Mucosa of gallbladder (tissue), 1 donor: ENCODE data around the gene PCDHGB5. TPM values are rescaled to one million over a fixed set of nuclear protein-coding genes. Genes with fewer than 3 reads are reported as not detected.
"Not testable (repeated sequence)": the region's sequence is repeated elsewhere in the genome, so short reads cannot be mapped to it uniquely, and the experiment has no call there.

ENCODE experiments used
- DNase-seq: peaks from one replicate; pipeline ENCODE4 v3.0.0-alpha.2; 2020; ENCODE audit warnings: low spot score
- total RNA-seq: library from RNA; stranded (reverse); gene quantifications from one replicate; pipeline ENCODE4 v1.2.1, GENCODE V29; 2021
- donor health status: DM: no; HTN: no; CAD: no.

PCDHGB5 gene
- total RNA-seq, 1 donor from 2014 or later = 12.4 TPM

DNA sequence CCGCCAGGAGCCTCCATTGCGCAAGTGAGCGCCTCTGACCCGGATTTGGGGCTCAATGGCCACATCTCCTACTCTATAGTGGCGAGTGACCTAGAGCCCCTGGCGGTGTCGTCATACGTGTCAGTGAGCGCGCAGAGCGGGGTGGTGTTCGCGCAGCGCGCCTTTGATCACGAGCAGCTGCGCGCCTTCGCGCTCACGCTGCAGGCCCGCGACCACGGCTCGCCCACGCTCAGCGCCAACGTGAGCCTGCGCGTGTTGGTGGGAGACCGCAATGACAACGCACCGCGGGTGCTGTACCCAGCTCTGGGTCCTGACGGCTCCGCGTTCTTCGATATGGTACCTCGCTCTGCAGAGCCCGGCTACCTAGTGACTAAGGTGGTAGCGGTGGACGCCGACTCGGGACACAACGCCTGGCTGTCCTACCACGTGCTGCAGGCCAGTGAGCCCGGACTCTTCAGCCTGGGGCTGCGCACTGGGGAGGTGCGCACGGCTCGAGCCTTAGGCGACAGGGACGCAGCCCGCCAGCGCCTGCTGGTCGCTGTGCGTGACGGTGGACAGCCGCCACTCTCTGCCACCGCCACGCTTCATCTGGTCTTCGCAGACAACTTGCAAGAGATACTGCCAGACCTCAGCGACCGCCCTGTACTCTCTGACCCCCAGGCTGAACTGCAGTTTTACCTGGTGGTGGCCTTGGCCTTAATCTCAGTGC lies 12.0 kb downstream of the PCDHGB5 start:
- DNase-seq = no peak

GRCh38 chr5:141411575-141411974 lies 13.8 kb downstream of the PCDHGB5 start:
- DNase-seq = no peak

GRCh38 chr5:141412854-141413539 lies 15.2 kb downstream of the PCDHGB5 start, which contains the start of gene PCDHGA10:
Gene PCDHGA10, plus strand, starts transcription at chr5:141412987. Its CDS starts 189 bp downstream, at chr5:141413176.
- DNase-seq = peak; percentile 44

DNA sequence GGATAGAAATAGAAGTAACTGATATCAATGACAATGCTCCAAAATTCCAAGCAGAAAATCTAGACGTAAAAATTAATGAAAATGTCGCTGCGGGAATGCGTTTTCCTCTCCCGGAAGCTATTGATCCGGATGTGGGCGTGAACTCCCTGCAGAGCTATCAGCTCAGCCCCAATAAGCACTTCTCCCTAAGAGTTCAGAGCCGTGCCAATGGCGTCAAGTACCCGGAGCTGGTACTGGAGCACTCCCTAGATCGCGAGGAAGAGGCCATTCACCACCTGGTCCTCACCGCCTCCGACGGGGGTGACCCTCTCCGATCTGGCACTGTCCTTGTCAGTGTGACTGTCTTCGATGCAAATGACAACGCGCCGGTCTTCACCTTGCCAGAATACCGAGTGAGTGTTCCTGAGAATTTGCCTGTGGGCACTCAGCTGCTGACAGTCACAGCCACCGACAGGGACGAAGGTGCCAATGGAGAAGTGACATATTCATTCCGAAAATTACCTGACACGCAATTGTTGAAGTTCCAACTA lies 15.9 kb downstream of the PCDHGB5 start:
- DNase-seq = no peak

DNA sequence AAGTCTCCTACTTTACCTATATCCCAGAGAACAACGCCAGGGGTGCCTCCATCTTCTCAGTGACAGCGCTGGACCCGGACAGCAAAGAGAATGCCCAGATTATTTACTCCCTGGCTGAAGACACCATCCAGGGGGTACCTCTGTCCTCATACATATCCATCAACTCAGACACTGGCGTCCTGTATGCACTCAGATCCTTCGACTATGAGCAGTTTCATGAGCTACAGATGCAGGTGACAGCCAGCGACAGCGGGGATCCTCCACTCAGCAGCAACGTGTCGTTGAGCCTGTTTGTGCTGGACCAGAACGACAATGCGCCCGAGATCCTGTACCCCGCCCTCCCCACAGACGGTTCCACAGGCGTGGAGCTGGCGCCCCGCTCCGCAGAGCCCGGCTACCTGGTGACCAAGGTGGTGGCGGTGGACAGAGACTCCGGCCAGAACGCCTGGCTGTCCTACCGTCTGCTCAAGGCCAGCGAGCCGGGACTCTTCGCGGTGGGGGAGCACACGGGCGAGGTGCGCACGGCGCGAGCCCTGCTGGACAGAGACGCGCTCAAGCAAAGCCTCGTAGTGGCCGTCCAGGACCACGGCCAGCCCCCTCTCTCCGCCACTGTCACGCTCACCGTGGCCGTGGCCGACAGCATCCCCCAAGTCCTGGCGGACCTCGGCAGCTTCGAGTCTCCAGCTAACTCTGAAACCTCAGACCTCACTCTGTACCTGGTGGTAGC lies 17.0 kb downstream of the PCDHGB5 start:
- not testable (repeated sequence) for DNase-seq

DNA sequence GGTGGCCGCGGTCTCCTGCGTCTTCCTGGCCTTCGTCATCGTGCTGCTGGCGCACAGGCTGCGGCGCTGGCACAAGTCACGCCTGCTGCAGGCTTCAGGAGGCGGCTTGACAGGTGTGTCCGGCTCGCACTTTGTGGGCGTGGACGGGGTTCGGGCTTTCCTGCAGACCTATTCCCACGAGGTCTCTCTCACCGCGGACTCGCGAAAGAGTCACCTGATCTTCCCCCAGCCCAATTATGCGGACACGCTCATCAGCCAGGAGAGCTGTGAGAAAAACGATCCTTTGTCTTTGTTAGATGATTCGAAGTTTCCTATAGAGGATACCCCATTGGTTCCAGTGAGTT lies 17.5 kb downstream of the PCDHGB5 start:
- DNase-seq = not testable (repeated sequence)

GRCh38 chr5:141417494-141418172 lies 19.9 kb downstream of the PCDHGB5 start, which contains the start of gene PCDHGB7:
Gene PCDHGB7, plus strand, starts transcription at chr5:141417677. Its CDS starts 183 bp downstream, at chr5:141417860.
- DNase-seq = peak; percentile 62

GRCh38 chr5:141419074-141419880 lies 21.5 kb downstream of the PCDHGB5 start:
- no peak for DNase-seq

DNA sequence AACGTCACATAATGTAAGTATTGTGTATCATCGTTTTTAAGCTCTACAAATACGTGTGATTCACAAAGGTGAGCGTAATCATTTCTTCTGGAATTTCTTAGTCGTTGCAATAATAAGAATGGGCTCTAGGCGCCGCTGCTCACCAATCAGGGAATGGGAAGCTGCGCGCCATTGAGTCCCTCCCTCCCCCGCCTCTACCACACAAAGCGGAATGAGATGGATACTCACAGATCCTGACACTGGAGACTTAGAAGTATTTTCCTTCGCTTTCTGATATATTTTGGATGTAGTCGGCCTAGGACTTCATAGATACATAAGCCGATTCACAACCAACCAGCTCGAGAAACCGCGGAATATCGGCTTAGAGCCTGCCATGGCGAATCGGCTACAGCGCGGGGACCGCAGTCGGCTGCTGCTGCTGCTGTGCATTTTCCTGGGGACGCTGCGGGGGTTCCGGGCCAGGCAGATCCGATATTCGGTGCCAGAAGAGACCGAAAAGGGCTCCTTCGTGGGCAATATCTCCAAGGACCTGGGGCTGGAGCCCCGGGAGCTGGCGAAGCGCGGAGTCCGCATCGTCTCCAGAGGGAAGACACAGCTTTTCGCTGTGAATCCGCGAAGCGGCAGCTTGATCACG lies 23.2 kb downstream of the PCDHGB5 start, which contains the start of gene PCDHGA11:
Gene PCDHGA11, plus strand, starts transcription at position 197 of the 634 bp plus-strand sequence. Its CDS starts 177 bp downstream, at position 374.
- no peak for DNase-seq

DNA sequence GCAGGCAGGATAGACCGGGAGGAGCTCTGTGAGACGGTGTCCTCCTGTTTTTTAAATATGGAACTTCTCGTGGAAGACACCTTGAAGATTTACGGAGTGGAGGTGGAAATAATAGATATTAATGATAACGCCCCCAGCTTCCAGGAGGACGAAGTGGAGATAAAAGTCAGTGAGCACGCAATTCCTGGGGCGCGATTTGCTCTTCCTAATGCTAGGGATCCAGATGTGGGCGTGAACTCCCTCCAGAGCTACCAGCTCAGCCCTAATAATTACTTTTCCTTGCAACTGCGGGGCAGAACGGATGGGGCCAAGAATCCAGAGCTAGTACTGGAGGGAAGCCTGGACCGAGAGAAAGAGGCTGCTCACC lies 23.7 kb downstream of the PCDHGB5 start:
- DNase-seq = no peak

DNA sequence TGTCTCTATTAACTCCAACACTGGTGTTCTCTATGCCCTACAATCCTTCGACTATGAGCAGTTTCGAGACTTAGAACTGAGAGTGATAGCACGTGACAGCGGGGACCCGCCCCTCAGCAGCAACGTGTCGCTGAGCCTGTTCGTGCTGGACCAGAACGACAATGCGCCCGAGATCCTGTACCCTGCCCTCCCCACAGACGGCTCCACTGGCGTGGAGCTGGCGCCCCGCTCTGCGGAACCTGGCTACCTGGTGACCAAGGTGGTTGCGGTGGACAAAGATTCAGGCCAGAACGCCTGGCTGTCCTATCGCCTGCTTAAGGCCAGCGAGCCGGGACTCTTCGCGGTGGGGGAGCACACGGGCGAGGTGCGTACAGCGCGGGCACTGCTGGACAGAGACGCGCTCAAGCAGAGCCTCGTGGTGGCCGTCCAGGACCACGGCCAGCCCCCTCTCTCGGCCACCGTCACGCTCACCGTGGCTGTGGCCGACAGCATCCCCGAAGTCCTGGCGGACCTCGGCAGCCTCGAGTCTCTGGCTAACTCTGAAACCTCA lies 25.1 kb downstream of the PCDHGB5 start:
- no peak for DNase-seq

GRCh38 chr5:141427783-141428426 lies 30.2 kb downstream of the PCDHGB5 start:
- DNase-seq = no peak

- peak; percentile 57 for DNase-seq
These were observed 32.8 kb downstream of the PCDHGB5 start, which contains the start of gene PCDHGA12 for GRCh38 chr5:141430332-141431113. Gene PCDHGA12, plus strand, starts transcription at chr5:141430507. Its CDS starts 253 bp downstream, at chr5:141430760.

GRCh38 chr5:141431286-141431685 lies 33.5 kb downstream of the PCDHGB5 start:
- DNase-seq = no peak

- not testable (repeated sequence) for DNase-seq
These were observed 34.6 kb downstream of the PCDHGB5 start for GRCh38 chr5:141432308-141432707.

GRCh38 chr5:141432726-141433125 lies 35.0 kb downstream of the PCDHGB5 start:
- not testable (repeated sequence) for DNase-seq

- no peak for DNase-seq
These were observed 36.3 kb downstream of the PCDHGB5 start for GRCh38 chr5:141434006-141434405.

GRCh38 chr5:141437221-141437620 lies 39.5 kb downstream of the PCDHGB5 start:
- DNase-seq = no peak
